NCI-H2171 treated with DMSO at 0.1 percent for 48 hours (cell line): Measurements from ENCODE around the gene HSD3B7.
"Not testable (repeated sequence)": the region's sequence is repeated elsewhere in the genome, so short reads cannot be mapped to it uniquely, and the experiment has no call there.

Experiments
- DNase-seq: peaks from one replicate; lab custom pipeline; 2025; lab: John Stamatoyannopoulos, UW

The HSD3B7 gene

GRCh38 chr16:31002250-31002700 lies 17.3 kb downstream of the HSD3B7 start:
- no peak for DNase-seq

GRCh38 chr16:31002862-31003341 lies 17.9 kb downstream of the HSD3B7 start:
- DNase-seq = no peak

GRCh38 chr16:31003744-31004143 lies 18.7 kb downstream of the HSD3B7 start:
- no peak for DNase-seq

- DNase-seq = no peak
These were observed 19.7 kb downstream of the HSD3B7 start for GRCh38 chr16:31004658-31005057.

- peak; percentile 8 for DNase-seq
These were observed 20.5 kb downstream of the HSD3B7 start for GRCh38 chr16:31005350-31006085.

GRCh38 chr16:31006086-31006385 lies 21.0 kb downstream of the HSD3B7 start:
- peak; percentile 81 for DNase-seq

- DNase-seq = no peak
These were observed 21.6 kb downstream of the HSD3B7 start for GRCh38 chr16:31006589-31006988.

- no peak for DNase-seq
These were observed 22.7 kb downstream of the HSD3B7 start for GRCh38 chr16:31007684-31008083.

GRCh38 chr16:31008149-31008548 lies 23.1 kb downstream of the HSD3B7 start:
- DNase-seq = no peak

GRCh38 chr16:31008551-31008950 lies 23.5 kb downstream of the HSD3B7 start:
- DNase-seq = no peak

GRCh38 chr16:31009120-31009519 lies 24.1 kb downstream of the HSD3B7 start:
- DNase-seq = no peak

GRCh38 chr16:31009894-31010584 lies 25.0 kb downstream of the HSD3B7 start:
- DNase-seq = no peak

- peak; percentile 73 for DNase-seq
These were observed 25.7 kb downstream of the HSD3B7 start, which contains the start of gene STX1B for GRCh38 chr16:31010585-31011325. Gene STX1B (minus strand): TSS chr16:31010638. CDS start chr16:31010396, 242 bp downstream.

- DNase-seq = not testable (repeated sequence)
These were observed 26.8 kb downstream of the HSD3B7 start for GRCh38 chr16:31011815-31012214.

- DNase-seq = not testable (repeated sequence)
These were observed 28.3 kb downstream of the HSD3B7 start for GRCh38 chr16:31013292-31013691.

GRCh38 chr16:31016018-31016417 lies 31.0 kb downstream of the HSD3B7 start:
- DNase-seq = no peak

- not testable (repeated sequence) for DNase-seq
These were observed 32.7 kb downstream of the HSD3B7 start for GRCh38 chr16:31017756-31018155.

- DNase-seq = no peak
These were observed 35.5 kb downstream of the HSD3B7 start for GRCh38 chr16:31020536-31020935.

- no peak for DNase-seq
These were observed 37.7 kb downstream of the HSD3B7 start for GRCh38 chr16:31022544-31023251.

- DNase-seq = no peak
These were observed 38.2 kb downstream of the HSD3B7 start for GRCh38 chr16:31023252-31023602.

- DNase-seq = no peak
These were observed 38.7 kb downstream of the HSD3B7 start for GRCh38 chr16:31023627-31024226.

GRCh38 chr16:31025339-31025738 lies 40.3 kb downstream of the HSD3B7 start:
- no peak for DNase-seq
